HG03558 (cell line): ENCODE measurements around the gene BRMS1.

Experiments
- ATAC-seq: cut with Tn5 transposase; IDR thresholded peaks from one replicate; pipeline ENCODE4 v1.9.1; 2021; ENCODE audit warnings: moderate number of reproducible peaks; ENCODE audit not compliant: unreplicated experiment; ENCODE audit errors: extremely low read depth

Gene BRMS1

GRCh38 chr11:66338276-66339161 is 6.4 kb downstream of the BRMS1 start:
- no peak for ATAC-seq

DNA sequence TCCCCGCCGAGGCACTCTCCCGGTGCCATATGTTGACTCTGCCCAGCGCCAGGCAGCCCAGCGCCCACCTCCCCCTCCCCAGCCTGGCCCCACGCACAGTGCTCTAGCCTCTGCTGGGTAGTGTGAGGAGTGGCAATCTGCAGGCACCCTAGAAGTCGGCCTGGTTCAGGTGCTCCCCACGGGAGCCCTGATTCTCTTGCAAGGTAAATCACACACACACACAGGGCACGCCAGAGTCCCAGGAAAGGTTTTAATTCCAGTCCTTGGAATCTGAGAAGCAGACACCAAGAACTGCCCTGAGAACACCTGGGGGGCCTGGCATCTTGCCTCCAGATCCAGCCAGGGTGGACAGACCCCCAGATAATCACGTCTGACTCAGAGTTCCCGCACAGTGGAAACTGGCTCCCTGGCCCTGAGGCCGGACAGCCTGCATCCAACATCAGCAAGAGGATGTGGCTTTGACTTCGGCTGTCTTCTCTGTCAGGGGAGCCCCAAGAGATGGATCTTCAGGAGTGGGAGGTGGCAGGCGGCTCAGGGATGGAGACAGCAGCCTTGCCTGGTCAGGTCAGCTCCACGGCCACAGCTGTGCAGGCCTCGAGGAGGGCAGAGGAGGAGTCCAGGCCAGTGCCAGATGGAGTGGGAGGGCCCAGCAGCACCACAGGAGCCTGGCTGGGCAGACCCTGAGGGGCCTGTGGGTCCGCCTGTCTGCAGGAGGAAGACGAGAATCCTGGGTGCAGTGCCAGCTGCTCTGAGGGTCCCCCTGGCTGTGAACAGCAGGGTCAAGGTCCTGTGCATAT is 7.6 kb downstream of the BRMS1 start:
- ATAC-seq: no peak

DNA sequence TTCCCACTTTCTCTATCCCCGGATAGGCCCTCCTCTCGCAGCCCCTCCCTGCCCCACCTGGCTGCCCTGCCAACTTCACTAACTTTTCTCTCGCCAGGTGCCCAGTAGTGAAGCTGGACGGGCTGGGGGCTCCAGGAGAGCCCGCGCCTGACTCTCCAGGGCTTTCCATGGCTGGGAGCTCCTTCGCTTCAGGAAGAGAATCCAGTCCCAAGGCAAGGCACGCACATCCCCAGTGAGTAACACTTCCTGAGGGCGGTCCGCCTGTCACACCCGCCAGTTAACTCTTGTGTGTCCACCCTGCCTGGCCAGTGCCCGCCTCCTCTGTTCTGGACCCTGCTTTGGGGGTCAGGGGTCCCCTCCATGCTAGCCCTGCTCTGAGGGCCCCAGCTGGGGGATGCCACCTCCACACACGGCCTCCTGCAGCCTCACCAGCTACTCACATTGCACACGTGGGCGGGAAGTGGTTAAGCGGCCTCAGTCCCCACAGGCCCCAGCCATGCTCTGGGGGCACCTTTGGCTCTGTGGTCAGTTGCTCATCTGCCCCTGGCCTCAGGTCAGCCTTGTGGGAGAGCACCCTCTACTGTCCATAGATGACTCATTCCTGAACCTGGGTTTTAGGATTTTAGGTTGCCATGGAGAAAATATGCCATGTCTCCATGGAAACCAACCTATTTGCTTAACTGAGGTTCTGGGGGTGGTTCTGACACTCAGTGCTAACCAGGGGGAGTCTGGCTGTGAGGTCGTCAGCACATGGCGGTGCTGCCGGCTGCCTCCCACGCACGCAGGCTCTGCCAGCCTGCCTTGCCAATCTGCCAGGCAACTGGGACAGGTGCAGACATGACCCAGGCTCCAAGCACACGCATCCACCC is 8.4 kb downstream of the BRMS1 start, which contains the start of gene RIN1:
Gene RIN1 (minus strand): TSS at position 201 of the 869 bp plus-strand sequence. CDS start 32 bp downstream, at position 169.
- ATAC-seq: no peak

DNA sequence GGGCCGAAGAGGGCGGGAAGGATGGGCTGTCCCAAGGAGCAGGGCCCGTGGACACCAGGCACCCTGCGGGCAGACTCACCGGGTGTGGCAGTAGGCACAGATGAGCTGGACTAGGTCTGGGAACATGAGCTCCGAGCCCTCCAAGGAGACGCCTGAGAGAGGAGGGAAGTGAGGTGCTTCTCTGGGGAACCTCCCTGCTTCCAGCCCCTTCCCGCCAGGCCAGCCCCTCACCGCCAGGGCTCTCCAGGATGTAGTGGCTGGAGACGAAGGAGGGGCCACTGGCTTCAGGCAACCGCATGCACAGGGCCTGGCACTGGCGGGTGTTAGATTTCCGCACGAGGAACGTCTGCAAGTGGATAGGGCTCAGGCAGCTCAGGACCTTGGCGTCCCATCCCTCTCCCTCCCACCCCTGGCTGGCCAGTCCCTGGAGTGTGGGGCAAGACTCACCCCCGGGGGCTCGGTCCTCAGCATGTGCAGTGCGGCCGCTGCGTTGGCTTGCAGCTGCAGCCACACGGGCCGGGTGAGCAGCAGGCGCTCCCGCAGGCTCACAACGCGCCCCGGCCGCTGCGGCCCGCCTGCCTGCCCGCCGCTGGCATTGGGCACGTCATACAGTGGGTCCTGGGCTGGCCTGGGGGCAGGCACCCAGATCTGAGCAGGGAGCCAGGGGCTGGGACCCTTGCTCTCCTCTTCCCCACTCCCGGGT is 9.2 kb downstream of the BRMS1 start:
- no peak for ATAC-seq

- ATAC-seq: no peak
Observed at GRCh38 chr11:66334605-66335442, 10.1 kb downstream of the BRMS1 start.

- no peak for ATAC-seq
Observed at GRCh38 chr11:66333896-66334604, 10.9 kb downstream of the BRMS1 start.

GRCh38 chr11:66333220-66333877 is 11.6 kb downstream of the BRMS1 start:
- ATAC-seq: no peak

GRCh38 chr11:66332371-66333219 is 12.3 kb downstream of the BRMS1 start:
- no peak for ATAC-seq

- ATAC-seq: no peak
Observed at GRCh38 chr11:66331542-66332370, 13.1 kb downstream of the BRMS1 start.

DNA sequence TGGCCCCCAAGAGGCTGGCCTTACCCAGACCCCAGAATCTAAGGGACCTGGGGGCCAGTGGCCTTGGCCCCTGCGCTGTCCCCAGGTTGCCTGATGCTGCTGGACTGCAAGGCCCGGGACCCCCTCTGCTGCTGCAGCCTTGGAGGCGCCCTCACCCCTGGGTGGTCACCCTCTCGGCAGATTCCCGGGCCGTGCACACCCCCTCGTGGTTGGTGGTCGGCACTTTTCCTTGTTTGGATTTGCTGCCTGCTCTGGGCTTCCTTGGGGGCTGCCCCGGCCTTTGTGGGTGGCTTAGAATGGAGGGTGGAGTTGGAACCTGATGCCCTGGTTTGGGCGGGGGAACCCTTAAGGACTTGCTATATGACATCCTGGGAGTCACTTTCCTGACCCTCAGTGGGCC is 14.0 kb downstream of the BRMS1 start:
- no peak for ATAC-seq

DNA sequence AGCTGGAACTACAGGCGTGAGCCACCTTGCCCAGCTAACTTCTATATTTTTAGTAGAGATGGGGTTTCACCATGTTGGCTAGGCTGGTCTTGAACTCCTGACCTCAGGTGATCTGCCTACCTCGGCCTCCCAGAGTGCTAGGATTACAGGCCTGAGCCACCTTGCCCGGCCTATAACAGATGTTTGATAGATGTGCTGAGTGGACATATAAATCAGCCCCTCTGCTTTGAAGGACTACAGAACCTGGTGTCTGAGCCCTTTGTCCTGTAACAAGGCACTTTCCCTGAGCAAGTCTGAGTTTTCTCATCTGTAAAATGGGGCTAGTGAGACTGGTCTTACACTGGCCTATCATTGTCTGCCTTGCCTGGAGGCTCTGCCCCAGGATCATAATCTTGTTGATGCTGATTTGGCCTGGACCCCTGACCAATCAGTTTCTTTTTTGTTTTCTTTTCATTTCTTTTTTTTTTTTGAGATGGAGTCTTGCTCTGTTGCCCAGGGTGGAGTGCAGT is 15.7 kb downstream of the BRMS1 start:
- ATAC-seq: no peak

DNA sequence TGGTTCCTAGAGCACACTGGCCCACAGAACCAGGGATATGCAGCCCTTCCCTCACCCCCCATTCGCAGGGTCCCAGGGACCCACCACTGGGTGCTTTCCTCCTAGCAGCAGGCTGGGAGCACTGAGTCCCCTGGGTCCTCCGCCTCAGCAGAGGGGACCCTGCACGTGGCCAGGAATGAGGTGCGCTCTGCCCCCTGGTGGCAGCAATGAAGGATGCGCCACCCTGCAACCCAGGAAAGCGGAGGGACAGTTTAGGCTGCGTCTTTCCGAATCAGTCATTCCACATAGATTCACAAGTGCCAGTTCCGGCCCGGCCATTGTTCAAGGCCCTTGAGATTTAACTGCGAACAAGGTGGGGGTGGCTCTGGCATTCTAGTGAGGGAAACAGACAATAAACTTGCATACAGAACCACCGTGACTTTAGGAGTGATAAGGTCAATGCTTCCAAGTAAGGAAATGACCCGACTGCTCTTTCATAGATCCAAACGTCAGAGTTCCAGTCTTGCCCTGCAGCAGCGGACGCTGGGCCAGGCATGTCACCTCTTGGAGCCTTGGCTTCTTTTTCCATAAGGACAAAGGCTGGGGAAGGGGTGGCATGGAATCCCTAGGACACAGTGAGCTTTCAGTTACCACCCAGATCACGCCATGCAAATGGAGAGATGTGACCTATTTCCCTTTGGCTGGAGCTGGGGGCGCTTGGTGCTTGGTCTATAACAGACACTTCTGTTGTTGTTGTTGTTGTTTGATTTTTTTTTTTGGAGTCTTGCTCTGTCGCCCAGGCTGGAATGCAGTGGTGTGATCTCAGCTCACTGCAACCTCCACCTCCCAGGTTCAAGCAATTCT is 16.4 kb downstream of the BRMS1 start:
- ATAC-seq: no peak

- no peak for ATAC-seq
Observed at GRCh38 chr11:66328031-66328301, 16.9 kb downstream of the BRMS1 start.

DNA sequence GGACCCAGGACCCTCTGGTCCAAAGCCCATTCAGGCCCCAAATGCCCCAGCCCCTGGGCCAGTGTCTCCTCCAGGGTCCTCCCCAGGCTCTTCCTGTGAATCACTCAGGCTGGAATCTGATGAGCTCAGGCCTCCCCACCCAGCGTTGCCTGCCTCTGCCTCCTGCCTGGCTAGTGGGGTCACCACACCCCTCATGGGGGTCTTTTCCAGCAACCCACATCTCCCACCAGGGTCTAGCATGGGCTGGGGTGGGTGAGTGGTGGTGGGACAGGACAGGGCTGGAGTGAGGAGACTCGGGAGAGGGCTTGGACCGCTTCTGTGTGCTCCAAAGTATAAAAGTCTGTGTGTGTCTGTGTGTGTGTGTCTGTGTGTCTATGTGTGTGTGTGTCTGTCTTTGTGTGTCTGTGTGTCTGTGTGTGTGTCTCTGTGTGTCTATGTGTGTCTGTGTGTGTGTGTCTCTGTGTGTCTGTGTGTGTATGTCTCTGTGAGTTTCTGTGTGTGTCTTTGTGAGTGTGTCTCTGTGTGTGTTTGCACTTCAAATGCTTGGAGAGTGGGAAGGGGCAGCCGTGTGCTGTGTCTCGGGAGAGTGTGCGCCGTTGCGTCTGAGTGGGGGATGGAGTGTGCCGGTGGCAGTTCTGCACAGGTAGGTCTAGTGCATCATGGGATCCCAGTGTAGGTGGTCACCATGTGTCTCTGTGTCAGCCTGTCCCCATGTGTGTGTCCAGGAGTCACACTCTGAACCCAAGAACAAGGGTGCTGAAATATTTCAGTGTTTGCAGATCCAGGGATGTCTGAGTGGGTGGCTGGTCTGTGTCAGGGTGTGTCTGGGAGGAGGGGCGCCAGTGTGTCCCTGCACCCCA is 17.5 kb downstream of the BRMS1 start:
- ATAC-seq: no peak
